H1 (cell line): ENCODE measurements around the gene LGALS12. TPM values are rescaled to one million over a fixed set of nuclear protein-coding genes. Genes with fewer than 3 reads are reported as not detected.
A peak's percentile ranks its signal among the peaks of the same experiment; 100 is the strongest.

Source experiments
- CTCF ChIA-PET: fragments of 300-600 bp; sonication (Branson Sonifier 250); formaldehyde crosslinking; loops from one replicate; lab custom pipeline; 2021; ENCODE audit not compliant: partially characterized antibody; lab: Charles Lee
- POLR2A ChIA-PET: fragments of 300-600 bp; sonication (Branson Sonifier 250); formaldehyde crosslinking; loops from one replicate; lab custom pipeline; 2021; ENCODE audit warnings: inconsistent platforms; ENCODE audit not compliant: partially characterized antibody; lab: Charles Lee
- DNase-seq, 2 experiments: peaks; one replicate each; pipeline versions ENCODE4 v3.0.0 to v3.0.0-alpha.2; 2010 to 2022; ENCODE audit warnings: low spot score in 2 of 2, low read depth in 1 of 2, mixed read lengths in 1 of 2
- FAIRE-seq: peaks from 2 replicates; lab custom pipeline; 2011; peaks lifted over from hg19 to GRCh38; lab: Jason Lieb, UNC
- H2AFZ ChIP-seq: 2 replicates; pipeline ENCODE4 v1.8.1; 2012; ENCODE audit warnings: low read length, inconsistent platforms
- H2AK5ac ChIP-seq: 2 replicates; pipeline ENCODE4 v1.6.1; 2013; ENCODE audit warnings: low read depth, low read length
- H2BK120ac ChIP-seq: replicated peaks from 2 replicates; pipeline ENCODE3; 2013; ENCODE audit warnings: low read depth, low read length, inconsistent platforms
- H2BK12ac ChIP-seq: 2 replicates; pipeline ENCODE4 v1.6.1; 2013; ENCODE audit warnings: low read depth, low read length
- H2BK15ac ChIP-seq: 2 replicates; pipeline ENCODE4 v1.6.1; 2013; ENCODE audit warnings: low read length
- H2BK20ac ChIP-seq: 2 replicates; pipeline ENCODE4 v1.6.1; 2013; ENCODE audit warnings: low read length
- H2BK5ac ChIP-seq: 2 replicates; pipeline ENCODE4 v1.6.1; 2013; ENCODE audit warnings: low read depth, low read length
- H3K14ac ChIP-seq: 2 replicates; pipeline ENCODE4 v1.6.1; 2013; ENCODE audit warnings: inconsistent platforms; ENCODE audit not compliant: insufficient read length
- H3K18ac ChIP-seq: 2 replicates; pipeline ENCODE4 v1.6.1; 2013; ENCODE audit warnings: low read length; ENCODE audit errors: extremely low read depth
- H3K23ac ChIP-seq: 2 replicates; pipeline ENCODE4 v1.6.1; 2013; ENCODE audit warnings: inconsistent platforms; ENCODE audit not compliant: insufficient read length
- H3K23me2 ChIP-seq: 2 replicates; pipeline ENCODE4 v1.6.1; 2013; ENCODE audit warnings: low read depth, low read length
- H3K27ac ChIP-seq: 2 replicates; pipeline ENCODE4 v1.6.1; 2011; ENCODE audit warnings: low read depth, low read length, inconsistent platforms
- H3K27me3 ChIP-seq, 4 experiments: replicated peaks in 1 of 4; 1 replicate in 1 of 4; 2 replicates in 3 of 4; pipeline versions ENCODE4 v1.6.1 to v1.8.1; 2011 to 2013; ENCODE audit warnings: low read length in 3 of 4, mild to moderate bottlenecking in 3 of 4, inconsistent platforms in 2 of 4, mixed read lengths in 2 of 4, moderate library complexity in 1 of 4; ENCODE audit not compliant: control insufficient read depth in 3 of 4, insufficient read depth in 3 of 4; ENCODE audit errors: extremely low read depth in 1 of 4
- H3K36me3 ChIP-seq, 4 experiments: 2 replicates each; pipeline versions ENCODE4 v1.6.1 to v1.8.1; 2011 to 2013; ENCODE audit warnings: mild to moderate bottlenecking in 4 of 4, low read length in 3 of 4, moderate library complexity in 2 of 4, control low read depth in 1 of 4, inconsistent platforms in 1 of 4; ENCODE audit not compliant: insufficient read depth in 4 of 4, control insufficient read depth in 2 of 4
- H3K4ac ChIP-seq: replicated peaks from 2 replicates; pipeline ENCODE3; 2013; ENCODE audit warnings: low read length, low read depth, mixed read lengths, inconsistent platforms; ENCODE audit not compliant: insufficient read length
- H3K4me1 ChIP-seq, 4 experiments: replicated peaks in 1 of 4; 1 replicate in 1 of 4; 2 replicates in 3 of 4; pipeline versions ENCODE4 v1.6.1 to v1.8.1; 2011 to 2013; ENCODE audit warnings: low read length in 3 of 4, inconsistent platforms in 2 of 4, mixed read lengths in 1 of 4; ENCODE audit not compliant: insufficient read depth in 4 of 4, control insufficient read depth in 3 of 4
- H3K4me2 ChIP-seq, 2 experiments: 2 replicates each; pipeline versions ENCODE4 v1.6.1 to v1.8.1; 2011 to 2013; ENCODE audit warnings: low read depth in 2 of 2, low read length in 2 of 2, control low read depth in 1 of 2, inconsistent platforms in 1 of 2, mild to moderate bottlenecking in 1 of 2; ENCODE audit not compliant: insufficient read depth in 1 of 2
- H3K4me3 ChIP-seq, 4 experiments: fragments of 200-600, 300-600 bp in 1 of 4; sonication (generic), shearing (Covaris generic), sonication (Bioruptor Twin) in 1 of 4; 2 replicates each; pipeline versions ENCODE4 v1.5.1 to v1.8.1; 2011 to 2016; ENCODE audit warnings: low read length in 4 of 4, low read depth in 3 of 4, control low read depth in 2 of 4, inconsistent platforms in 2 of 4, mild to moderate bottlenecking in 2 of 4, mixed read lengths in 1 of 4, moderate library complexity in 1 of 4; ENCODE audit not compliant: insufficient read depth in 2 of 4; ENCODE audit errors: extremely low read depth in 1 of 4
- H3K56ac ChIP-seq: replicated peaks from 2 replicates; pipeline ENCODE3; 2013; ENCODE audit warnings: low read depth, mild to moderate bottlenecking, mixed read lengths, low read length, inconsistent platforms; ENCODE audit not compliant: insufficient read length
- H3K79me1 ChIP-seq: 2 replicates; pipeline ENCODE4 v1.6.1; 2013; ENCODE audit warnings: low read depth, low read length, control low read depth
- H3K79me2 ChIP-seq, 2 experiments: 2 replicates each; pipeline versions ENCODE4 v1.6.1 to v1.8.1; 2012 to 2013; ENCODE audit warnings: low read length in 2 of 2, mild to moderate bottlenecking in 2 of 2, inconsistent platforms in 1 of 2; ENCODE audit not compliant: insufficient read depth in 2 of 2, control insufficient read depth in 1 of 2
- H3K9ac ChIP-seq, 4 experiments: replicated peaks in 1 of 4; 1 replicate in 1 of 4; 2 replicates in 3 of 4; pipeline versions ENCODE4 v1.6.1 to v1.8.1; 2011 to 2013; ENCODE audit warnings: low read depth in 3 of 4, low read length in 3 of 4, control low read depth in 2 of 4, mild to moderate bottlenecking in 2 of 4, moderate library complexity in 2 of 4, inconsistent platforms in 1 of 4; ENCODE audit errors: extremely low read depth in 1 of 4
- H3K9me3 ChIP-seq, 2 experiments: 2 replicates each; pipeline versions ENCODE4 v1.6.1 to v1.8.1; 2012 to 2013; ENCODE audit warnings: mild to moderate bottlenecking in 2 of 2, moderate library complexity in 2 of 2, control low read depth in 1 of 2, inconsistent platforms in 1 of 2, low read depth in 1 of 2, low read length in 1 of 2, mixed read lengths in 1 of 2; ENCODE audit not compliant: insufficient read depth in 2 of 2
- H4K20me1 ChIP-seq, 2 experiments: replicated peaks in 1 of 2; 2 replicates each; pipeline versions ENCODE3 to v1.8.1; 2011 to 2013; ENCODE audit warnings: inconsistent platforms in 2 of 2, low read length in 2 of 2, mild to moderate bottlenecking in 1 of 2; ENCODE audit not compliant: insufficient read depth in 2 of 2, control insufficient read depth in 1 of 2
- H4K5ac ChIP-seq: 2 replicates; pipeline ENCODE4 v1.6.1; 2013; ENCODE audit warnings: low read length, low read depth, mixed read lengths, inconsistent platforms; ENCODE audit not compliant: insufficient read length
- H4K8ac ChIP-seq: 2 replicates; pipeline ENCODE4 v1.8.0; 2013; ENCODE audit warnings: mild to moderate bottlenecking, moderate library complexity, low read length, inconsistent platforms; ENCODE audit not compliant: insufficient read depth; ENCODE audit errors: extremely low read depth
- H4K91ac ChIP-seq: replicated peaks from 2 replicates; pipeline ENCODE3; 2013; ENCODE audit warnings: low read length, mixed read lengths, inconsistent platforms; ENCODE audit not compliant: insufficient read length
- CBX8 ChIP-seq: fragments of 300-800, 300-1000 bp; sonication (generic); IDR thresholded peaks from 2 replicates; pipeline ENCODE4 v1.7.1; 2016; ENCODE audit warnings: low read depth, low read length, borderline replicate concordance
- EGR1 ChIP-seq: IDR thresholded peaks from 2 replicates; pipeline ENCODE4 v1.6.1; 2011; ENCODE audit warnings: low read depth, low read length, borderline replicate concordance
- JUND ChIP-seq: IDR thresholded peaks from 2 replicates; pipeline ENCODE4 v1.6.1; 2011; ENCODE audit warnings: mild to moderate bottlenecking, improper control_type of control experiment, low read length
- ZNF274 ChIP-seq: IDR thresholded peaks from 2 replicates; pipeline ENCODE4 v1.7.0; 2012; ENCODE audit warnings: low read length, borderline replicate concordance; ENCODE audit errors: extremely low read depth
- WGBS, 2 experiments: shearing (Covaris generic) in 1 of 2; methylation state at CpG; one replicate each; pipeline versions ENCODE4 v1.1.6 to v1.1.7; 2013 to 2015; ENCODE audit warnings: low lambda C conversion rate in 2 of 2, mixed read lengths in 2 of 2, inconsistent platforms in 1 of 2, low coverage in 1 of 2, missing lambda C conversion rate in 1 of 2; ENCODE audit not compliant: insufficient replicate concordance in 2 of 2, insufficient coverage in 1 of 2, insufficient read length in 1 of 2; ENCODE audit errors: extremely low coverage in 1 of 2, missing lambda C conversion rate in 1 of 2; 5-methylcytosine and 5-hydroxymethylcytosine counted together
- polyA plus RNA-seq, 7 experiments: library from polyadenylated mRNA; depleted of rRNA in 3 of 7; stranded (reverse) in 5 of 7; unstranded in 2 of 7; fragments of >200 nt in 5 of 7; fragments of 200-250 nt in 2 of 7; gene quantifications; 1 replicate in 5 of 7; 2 replicates in 1 of 7; 4 replicates in 1 of 7; pipeline versions ENCODE4 v1.2.1 to v1.2.3, GENCODE V29; 2011 to 2013; ENCODE audit warnings: missing spikeins in 2 of 7, mixed read lengths in 2 of 7
- total RNA-seq: library from RNA; stranded (reverse); fragmentation: NEBNext Ultra II Directional; extraction: Animal tissue kit (Norgen Biotek cat#: 25700); gene quantifications from 2 replicates; pipeline ENCODE4 v1.2.1, GENCODE V29; 2021

Gene LGALS12
- total and polyA plus RNA-seq, 2 of the 8 experiments (the other 6 are each of a cell fraction or from before 2014, with no cell fraction given): 1.6 to 2.9 TPM

GRCh38 chr11:63532799-63533475 lies 27.1 kb downstream of the LGALS12 start:
- Histone ChIP-seq H3K4me3 (peak overlapping the region in 1 of 4 experiments; percentile 33; a peak in 1 of 8 replicates), H2BK120ac (peak overlapping the region; percentile 77), H3K56ac (no peak overlapping the region), H2AFZ (no peak overlapping the region), H4K20me1 (no peaks in the 10 kb centered on the region), H3K27me3 (no peaks in the 10 kb centered on the region), H3K36me3 (no peaks in the 10 kb centered on the region), H3K4ac (peak overlapping the region; percentile 6), H2BK15ac (peak overlapping the region; percentile 61; the same call in 1 of the 2 replicates), H2AK5ac (0 out of 2 replicates have a peak overlapping the region, but pooled peaks have one; percentile 9), H4K5ac (peak overlapping the region; percentile 64), H3K9me3 (no peaks in the 10 kb centered on the region; a peak in 1 of 4 replicates), H2BK12ac (peak overlapping the region; percentile 97), H4K8ac (no peak overlapping the region), H2BK5ac (peak overlapping the region; percentile 89; the same call in 1 of the 2 replicates), H3K14ac (no peak overlapping the region), H2BK20ac (peak overlapping the region; percentile 99), H3K9ac (no peak overlapping the region), H3K27ac (no peak overlapping the region; the same call in 1 of the 2 replicates), H3K23ac (no peak overlapping the region), H3K18ac (peak overlapping the region; percentile 95), H4K91ac (peak overlapping the region; percentile 95), H3K4me1 (peaks cover 14 to 31% (median 27%) of the 10 kb centered on the region in 4 experiments; a peak in 6 of 7 replicates), H3K79me2 (no peaks in the 10 kb centered on the region), H3K79me1 (no peaks in the 10 kb centered on the region), H3K23me2 (no peaks in the 10 kb centered on the region), H3K4me2 (peak overlapping the region; percentile 2 to 11; a peak in 3 of 4 replicates)
- DNase-seq (no peak), FAIRE-seq (peak; percentile 45)
- ChIA-PET POLR2A (interaction anchor here (1.0 to 1.9 kb wide), 5 partner anchors 10 to 128 kb away, joined by 3 to 7 read pairs (median 4); no protein-coding TSS in a partner anchor), CTCF (interaction anchor here (0.7 to 2.1 kb wide), 4 partner anchors 12 to 74 kb away, joined by 3 to 4 read pairs (median 4); no protein-coding TSS in a partner anchor)
- TF ChIP-seq ZNF274 (no peak), CBX8 (no peak), EGR1 (no peak), JUND (peak; percentile 51; the same call in 1 of the 2 replicates)
- 67% methylated on average over 4 of the region's 4 CpGs; no CpG with 5 or more reads in 1 of the 2 experiments for WGBS, 2 experiments
